GM12891 (cell line): ENCODE data around the gene AGXT.

Experiments
- PAX5 ChIP-seq: IDR thresholded peaks from 2 replicates; pipeline ENCODE4 v1.6.1; 2011; ENCODE audit warnings: low read length, moderate library complexity, mild to moderate bottlenecking; ENCODE audit not compliant: insufficient read depth, severe bottlenecking
- POLR2A ChIP-seq: IDR thresholded peaks from 2 replicates; pipeline ENCODE4 v1.6.1; 2011; ENCODE audit warnings: low read depth, low read length, control low read depth
- POLR2AphosphoS5 ChIP-seq: IDR thresholded peaks from 2 replicates; pipeline ENCODE4 v1.6.1; 2011; ENCODE audit warnings: low read depth, low read length, control low read depth
- SPI1 ChIP-seq: IDR thresholded peaks from 2 replicates; pipeline ENCODE4 v1.6.1; 2011; ENCODE audit warnings: low read depth, low read length, control low read depth
- TAF1 ChIP-seq: IDR thresholded peaks from 2 replicates; pipeline ENCODE4 v1.6.1; 2011; ENCODE audit warnings: low read depth, low read length, control low read depth

DNA sequence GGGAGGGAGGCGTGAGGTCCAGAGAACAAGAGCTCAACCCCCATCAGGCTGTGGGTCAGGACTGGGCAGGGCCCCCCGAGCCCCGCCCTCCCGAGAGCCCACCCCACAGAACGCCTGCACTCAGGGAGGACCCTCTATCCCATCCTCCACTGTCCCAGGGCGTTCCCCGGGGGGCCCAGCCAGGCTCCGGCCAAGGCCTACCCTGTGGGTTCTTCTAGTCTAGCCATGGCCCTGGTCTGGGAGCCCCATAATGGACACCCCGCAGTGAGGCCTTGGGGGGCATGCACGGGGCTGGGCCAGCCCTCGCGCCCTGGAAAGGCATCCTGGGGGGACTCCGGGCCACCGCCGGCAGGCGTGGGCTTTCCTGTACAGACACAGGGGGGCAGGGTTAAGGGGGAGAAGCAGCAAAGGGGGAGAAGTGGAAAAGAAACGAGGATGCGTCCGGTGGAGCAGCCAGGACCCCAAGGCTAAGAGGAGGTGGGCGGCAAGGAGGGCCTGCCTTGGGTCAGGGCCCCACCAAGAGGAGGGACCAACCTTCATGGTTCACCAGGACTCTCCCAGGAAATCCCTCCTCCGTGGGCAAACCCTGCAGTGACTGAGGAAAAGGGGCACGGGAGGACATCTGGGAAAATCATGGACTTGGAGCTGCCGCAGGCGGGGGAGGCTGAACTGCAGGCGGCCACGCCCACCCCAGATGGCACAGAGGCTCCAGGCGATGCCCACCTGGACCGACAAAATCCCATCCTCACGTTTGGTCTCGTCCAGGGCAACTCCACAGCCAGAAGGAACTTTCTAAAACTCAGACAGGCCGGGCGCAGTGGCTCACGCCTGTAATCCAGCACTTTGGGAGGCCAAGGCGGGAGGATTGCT is 34.8 kb downstream of the AGXT start:
- no peak for TF ChIP-seq POLR2A
- no peak for TF ChIP-seq POLR2AphosphoS5
- TF ChIP-seq TAF1 = no peak
- TF ChIP-seq PAX5 = no peak
- TF ChIP-seq SPI1 = no peak
